ENCODE data around the gene GPI. TPM values are rescaled to one million over a fixed set of nuclear protein-coding genes. Genes with fewer than 3 reads are reported as not detected.
"Not testable (repeated sequence)": the region's sequence is repeated elsewhere in the genome, so short reads cannot be mapped to it uniquely, and the experiment has no call there.

Gene GPI
- total RNA-seq, 3 donors from 2014 or later (not counting 1 experiment from before 2014, with no cell fraction given): 98.5 to 132 (median 104) TPM

GRCh38 chr19:34325981-34326787 is 38.8 kb upstream of the GPI start:
- Histone ChIP-seq H3K9me3 (ENCODE audit: control insufficient read depth, insufficient read depth, low read length) (no peaks in the 10 kb centered on the region), H3K36me3 (ENCODE audit: control insufficient read depth, insufficient read depth, low read length) (peaks cover 46% of the 10 kb centered on the region), H3K27me3 (ENCODE audit: control insufficient read depth, insufficient read depth, low read length) (no peaks in the 10 kb centered on the region), H3K4me1 (ENCODE audit: control insufficient read depth, insufficient read depth, low read length) (no peaks in the 10 kb centered on the region), H3K4me3 (ENCODE audit: low read length) (no peak overlapping the region), H3K27ac (ENCODE audit: low read length) (no peak overlapping the region)
- Mint-ChIP-seq H3K4me3 (no peak overlapping the region), H3K9me3 (no peaks in the 10 kb centered on the region), H3K36me3 (peaks cover 24% of the 10 kb centered on the region), H3K27ac (peak overlapping the region in 1 of 2 donors; percentile 60), H3K4me1 (no peaks in the 10 kb centered on the region), H3K27me3 (ENCODE audit: low read depth in 2 of 2) (no peaks in the 10 kb centered on the region)
- intact Hi-C loops (cut with micrococcal nuclease): no loop called here
- WGBS (ENCODE audit: insufficient coverage): 97% methylated on average over 3 of the region's 4 CpGs
- no peak for TF ChIP-seq CTCF (IDR thresholded peaks at IDR 0.05)
- no peak for DNase-seq
- no peak for ATAC-seq

GRCh38 chr19:34327851-34328250 is 37.1 kb upstream of the GPI start:
- Histone ChIP-seq H3K9me3 (ENCODE audit: control insufficient read depth, insufficient read depth, low read length) (no peaks in the 10 kb centered on the region), H3K27me3 (ENCODE audit: control insufficient read depth, insufficient read depth, low read length) (no peaks in the 10 kb centered on the region), H3K27ac (ENCODE audit: low read length) (no peak overlapping the region), H3K4me1 (ENCODE audit: control insufficient read depth, insufficient read depth, low read length) (no peaks in the 10 kb centered on the region), H3K4me3 (ENCODE audit: low read length) (no peak overlapping the region), H3K36me3 (ENCODE audit: control insufficient read depth, insufficient read depth, low read length) (peaks cover 50% of the 10 kb centered on the region)
- intact Hi-C loops (cut with micrococcal nuclease): no loop called here
- no peak for TF ChIP-seq CTCF (IDR thresholded peaks at IDR 0.05)
- Mint-ChIP-seq H3K27me3 (ENCODE audit: low read depth in 2 of 2) (no peaks in the 10 kb centered on the region), H3K4me1 (no peaks in the 10 kb centered on the region), H3K4me3 (no peak overlapping the region), H3K36me3 (peaks cover 24% of the 10 kb centered on the region), H3K27ac (no peak overlapping the region), H3K9me3 (no peaks in the 10 kb centered on the region)
- 96% methylated on average over 15 of the region's 15 CpGs for WGBS (ENCODE audit: insufficient coverage)
- no peak for DNase-seq
- no peak for ATAC-seq

- DNase-seq: no peak
- no peaks in the 10 kb centered on the region for H3K9me3 Mint-ChIP-seq
- H3K27me3 ChIP-seq (ENCODE audit: control insufficient read depth, insufficient read depth, low read length): no peaks in the 10 kb centered on the region
- H3K4me3 Mint-ChIP-seq: no peak overlapping the region
- H3K9me3 ChIP-seq (ENCODE audit: control insufficient read depth, insufficient read depth, low read length): no peaks in the 10 kb centered on the region
- H3K27me3 Mint-ChIP-seq (ENCODE audit: low read depth in 2 of 2): no peaks in the 10 kb centered on the region
- peaks cover 58% of the 10 kb centered on the region for H3K36me3 ChIP-seq (ENCODE audit: control insufficient read depth, insufficient read depth, low read length)
- TF ChIP-seq CTCF (IDR thresholded peaks at IDR 0.05): no peak
- H3K27ac Mint-ChIP-seq: no peak overlapping the region
- 100% methylated on average over 1 of the region's 1 CpG for WGBS (ENCODE audit: insufficient coverage)
- intact Hi-C loops (cut with micrococcal nuclease): no loop called here
- H3K4me1 ChIP-seq (ENCODE audit: control insufficient read depth, insufficient read depth, low read length): no peaks in the 10 kb centered on the region
- no peak for ATAC-seq
- peaks cover 28% of the 10 kb centered on the region for H3K36me3 Mint-ChIP-seq
- H3K4me3 ChIP-seq (ENCODE audit: low read length): no peak overlapping the region
- no peak overlapping the region for H3K27ac ChIP-seq (ENCODE audit: low read length)
- no peaks in the 10 kb centered on the region for H3K4me1 Mint-ChIP-seq
Observed at GRCh38 chr19:34328982-34329381, 36.0 kb upstream of the GPI start.

GRCh38 chr19:34330116-34330515 is 34.9 kb upstream of the GPI start:
- Histone ChIP-seq H3K4me1 (ENCODE audit: control insufficient read depth, insufficient read depth, low read length) (no peaks in the 10 kb centered on the region), H3K27ac (ENCODE audit: low read length) (no peak overlapping the region), H3K9me3 (ENCODE audit: control insufficient read depth, insufficient read depth, low read length) (no peaks in the 10 kb centered on the region), H3K27me3 (ENCODE audit: control insufficient read depth, insufficient read depth, low read length) (no peaks in the 10 kb centered on the region), H3K4me3 (ENCODE audit: low read length) (no peak overlapping the region), H3K36me3 (ENCODE audit: control insufficient read depth, insufficient read depth, low read length) (peaks cover 55% of the 10 kb centered on the region)
- H3K27me3 Mint-ChIP-seq (ENCODE audit: low read depth in 2 of 2): no peaks in the 10 kb centered on the region
- no peak for TF ChIP-seq CTCF (IDR thresholded peaks at IDR 0.05)
- intact Hi-C loops (cut with micrococcal nuclease): no loop called here
- H3K36me3 Mint-ChIP-seq: peaks cover 28% of the 10 kb centered on the region
- H3K9me3 Mint-ChIP-seq: no peaks in the 10 kb centered on the region
- no peak overlapping the region for H3K27ac Mint-ChIP-seq
- no peak overlapping the region for H3K4me3 Mint-ChIP-seq
- H3K4me1 Mint-ChIP-seq: no peaks in the 10 kb centered on the region
- ATAC-seq: no peak
- 98% methylated on average over 4 of the region's 4 CpGs for WGBS (ENCODE audit: insufficient coverage)
- no peak for DNase-seq

GRCh38 chr19:34330596-34330995 is 34.4 kb upstream of the GPI start:
- H3K9me3 ChIP-seq (ENCODE audit: control insufficient read depth, insufficient read depth, low read length); H3K4me3 ChIP-seq (ENCODE audit: low read length); H3K4me3 Mint-ChIP-seq; H3K4me1 Mint-ChIP-seq; H3K27ac ChIP-seq (ENCODE audit: low read length); H3K4me1 ChIP-seq (ENCODE audit: control insufficient read depth, insufficient read depth, low read length); H3K27me3 Mint-ChIP-seq (ENCODE audit: low read depth in 2 of 2); DNase-seq; H3K9me3 Mint-ChIP-seq; H3K27me3 ChIP-seq (ENCODE audit: control insufficient read depth, insufficient read depth, low read length); intact Hi-C loops (cut with micrococcal nuclease); ATAC-seq; H3K27ac Mint-ChIP-seq: not testable (repeated sequence)
- peaks cover 50% of the 10 kb centered on the region for H3K36me3 ChIP-seq (ENCODE audit: control insufficient read depth, insufficient read depth, low read length)
- peaks cover 28% of the 10 kb centered on the region for H3K36me3 Mint-ChIP-seq
- WGBS (ENCODE audit: insufficient coverage): 97% methylated on average over 8 of the region's 8 CpGs

Data from natural killer cell (primary cell).